ENCODE results near the gene CLOCK. TPM values are rescaled to one million over a fixed set of nuclear protein-coding genes. Genes with fewer than 3 reads are reported as not detected.
"Not testable (repeated sequence)": the region's sequence is repeated elsewhere in the genome, so short reads cannot be mapped to it uniquely, and the experiment has no call there.

CLOCK gene, protein sequence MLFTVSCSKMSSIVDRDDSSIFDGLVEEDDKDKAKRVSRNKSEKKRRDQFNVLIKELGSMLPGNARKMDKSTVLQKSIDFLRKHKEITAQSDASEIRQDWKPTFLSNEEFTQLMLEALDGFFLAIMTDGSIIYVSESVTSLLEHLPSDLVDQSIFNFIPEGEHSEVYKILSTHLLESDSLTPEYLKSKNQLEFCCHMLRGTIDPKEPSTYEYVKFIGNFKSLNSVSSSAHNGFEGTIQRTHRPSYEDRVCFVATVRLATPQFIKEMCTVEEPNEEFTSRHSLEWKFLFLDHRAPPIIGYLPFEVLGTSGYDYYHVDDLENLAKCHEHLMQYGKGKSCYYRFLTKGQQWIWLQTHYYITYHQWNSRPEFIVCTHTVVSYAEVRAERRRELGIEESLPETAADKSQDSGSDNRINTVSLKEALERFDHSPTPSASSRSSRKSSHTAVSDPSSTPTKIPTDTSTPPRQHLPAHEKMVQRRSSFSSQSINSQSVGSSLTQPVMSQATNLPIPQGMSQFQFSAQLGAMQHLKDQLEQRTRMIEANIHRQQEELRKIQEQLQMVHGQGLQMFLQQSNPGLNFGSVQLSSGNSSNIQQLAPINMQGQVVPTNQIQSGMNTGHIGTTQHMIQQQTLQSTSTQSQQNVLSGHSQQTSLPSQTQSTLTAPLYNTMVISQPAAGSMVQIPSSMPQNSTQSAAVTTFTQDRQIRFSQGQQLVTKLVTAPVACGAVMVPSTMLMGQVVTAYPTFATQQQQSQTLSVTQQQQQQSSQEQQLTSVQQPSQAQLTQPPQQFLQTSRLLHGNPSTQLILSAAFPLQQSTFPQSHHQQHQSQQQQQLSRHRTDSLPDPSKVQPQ
- total RNA-seq = 34.4 TPM

DNA sequence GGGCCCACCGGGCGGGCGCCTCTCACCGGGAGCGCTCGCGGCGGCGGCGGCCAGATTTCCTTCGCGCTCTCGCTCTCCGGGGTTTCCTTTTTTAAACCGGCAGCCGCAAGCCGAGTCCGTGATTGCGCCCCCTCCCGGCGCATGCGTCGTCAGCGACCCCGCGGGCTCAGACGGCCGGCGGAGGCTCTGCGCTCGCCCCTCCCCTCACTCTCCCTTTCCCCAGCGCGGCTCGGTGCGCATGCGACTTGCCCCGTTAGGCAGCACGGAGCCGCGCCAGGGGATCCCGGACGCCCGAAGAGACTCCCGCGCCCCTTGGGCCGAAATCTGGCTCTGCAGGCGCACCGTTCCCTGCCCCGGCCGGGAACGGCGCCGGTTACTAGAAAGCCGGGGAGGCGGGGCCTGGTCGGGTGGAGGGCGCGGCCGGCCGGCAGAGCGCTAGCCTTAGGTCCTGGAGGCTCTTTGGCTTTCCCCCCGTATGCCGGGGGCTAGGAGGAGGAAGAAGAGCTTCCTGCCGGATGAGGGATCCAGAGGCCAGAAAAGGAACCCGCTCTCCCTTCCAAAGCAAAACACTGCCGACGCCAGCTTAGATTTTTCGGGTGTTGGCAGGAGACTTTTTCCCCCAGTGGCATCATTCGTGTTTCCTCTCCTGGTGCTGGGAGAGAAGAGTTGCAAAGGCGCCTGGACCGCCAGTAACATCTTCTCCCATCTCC is at the start of gene CLOCK:
CLOCK (minus strand) TSS at position 154 of the 710 bp plus-strand sequence. CDS start 64,124 bp downstream, outside the sequence.
- Histone ChIP-seq H3K27ac (peak within 1 kb of the TSS; percentile 99), H3K4me1 (peaks cover 22% of the 10 kb centered on the region), H3K9me3 (no peaks in the 10 kb centered on the region), H3K36me3 (no peaks in the 10 kb centered on the region), H3K27me3 (no peaks in the 10 kb centered on the region), H3K4me3 (peak within 1 kb of the TSS; percentile 82 to 93)
- peak in 1 of 2 donors; percentile 91 for DNase-seq (ENCODE audit: extremely low spot score in 2 of 2)
- TF ChIP-seq, protein P1, sequence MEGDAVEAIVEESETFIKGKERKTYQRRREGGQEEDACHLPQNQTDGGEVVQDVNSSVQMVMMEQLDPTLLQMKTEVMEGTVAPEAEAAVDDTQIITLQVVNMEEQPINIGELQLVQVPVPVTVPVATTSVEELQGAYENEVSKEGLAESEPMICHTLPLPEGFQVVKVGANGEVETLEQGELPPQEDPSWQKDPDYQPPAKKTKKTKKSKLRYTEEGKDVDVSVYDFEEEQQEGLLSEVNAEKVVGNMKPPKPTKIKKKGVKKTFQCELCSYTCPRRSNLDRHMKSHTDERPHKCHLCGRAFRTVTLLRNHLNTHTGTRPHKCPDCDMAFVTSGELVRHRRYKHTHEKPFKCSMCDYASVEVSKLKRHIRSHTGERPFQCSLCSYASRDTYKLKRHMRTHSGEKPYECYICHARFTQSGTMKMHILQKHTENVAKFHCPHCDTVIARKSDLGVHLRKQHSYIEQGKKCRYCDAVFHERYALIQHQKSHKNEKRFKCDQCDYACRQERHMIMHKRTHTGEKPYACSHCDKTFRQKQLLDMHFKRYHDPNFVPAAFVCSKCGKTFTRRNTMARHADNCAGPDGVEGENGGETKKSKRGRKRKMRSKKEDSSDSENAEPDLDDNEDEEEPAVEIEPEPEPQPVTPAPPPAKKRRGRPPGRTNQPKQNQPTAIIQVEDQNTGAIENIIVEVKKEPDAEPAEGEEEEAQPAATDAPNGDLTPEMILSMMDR (IDR thresholded peaks at IDR 0.05) = peak in 2 of 3 experiments; percentile 33 to 53
- peak in 1 of 2 donors; percentile 57 for TF ChIP-seq POLR2A (IDR thresholded peaks at IDR 0.05)
- peak; percentile 15 to 87 for TF ChIP-seq POLR2AphosphoS5 (IDR thresholded peaks at IDR 0.05; ENCODE audit: insufficient read depth in 1 of 2, low read depth in 1 of 2)
- intact Hi-C loops (cut with DNase I) = loop anchor here (2.0 kb wide), 2 partner anchors 150 to 200 kb away; partner anchors contain the start of gene SRD5A3

DNA sequence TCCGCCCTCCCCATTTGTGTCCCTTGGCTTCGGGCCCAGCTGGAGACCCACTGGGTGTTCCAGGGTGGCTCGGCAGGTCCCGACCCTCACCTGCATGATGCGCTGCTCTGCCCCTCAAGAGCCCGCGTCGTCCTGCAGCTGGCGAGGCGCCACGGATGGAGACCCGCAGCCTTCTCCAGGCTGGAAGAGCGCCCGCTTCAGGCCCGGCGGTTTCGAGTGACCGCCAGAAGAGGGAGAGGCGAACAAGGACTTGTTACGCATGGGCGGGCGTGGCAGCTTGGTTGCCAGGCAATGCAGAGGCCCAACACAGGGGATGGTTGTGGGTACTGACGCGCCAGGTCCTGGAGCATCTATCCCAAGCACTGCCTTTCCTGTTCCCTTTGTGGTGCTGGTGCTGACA is 45.3 kb upstream of the CLOCK start, which contains the start of gene PDCL2:
PDCL2 (minus strand) TSS at position 232 of the 400 bp plus-strand sequence; CDS start at position 96, 136 bp downstream.
- Histone ChIP-seq H3K4me1 (no peaks in the 10 kb centered on the region), H3K9me3 (no peaks in the 10 kb centered on the region), H3K27me3 (no peaks in the 10 kb centered on the region), H3K27ac (no peak within 1 kb of the TSS), H3K36me3 (no peaks in the 10 kb centered on the region), H3K4me3 (no peak within 1 kb of the TSS)
- no peak for DNase-seq (ENCODE audit: extremely low spot score in 2 of 2)
- TF ChIP-seq POLR2AphosphoS5 (IDR thresholded peaks at IDR 0.05; ENCODE audit: insufficient read depth in 1 of 2, low read depth in 1 of 2) = no peak
- no peak for TF ChIP-seq POLR2A (IDR thresholded peaks at IDR 0.05)
- TF ChIP-seq, protein P1 (IDR thresholded peaks at IDR 0.05) = no peak
- intact Hi-C loops (cut with DNase I) = no loop called here

DNA sequence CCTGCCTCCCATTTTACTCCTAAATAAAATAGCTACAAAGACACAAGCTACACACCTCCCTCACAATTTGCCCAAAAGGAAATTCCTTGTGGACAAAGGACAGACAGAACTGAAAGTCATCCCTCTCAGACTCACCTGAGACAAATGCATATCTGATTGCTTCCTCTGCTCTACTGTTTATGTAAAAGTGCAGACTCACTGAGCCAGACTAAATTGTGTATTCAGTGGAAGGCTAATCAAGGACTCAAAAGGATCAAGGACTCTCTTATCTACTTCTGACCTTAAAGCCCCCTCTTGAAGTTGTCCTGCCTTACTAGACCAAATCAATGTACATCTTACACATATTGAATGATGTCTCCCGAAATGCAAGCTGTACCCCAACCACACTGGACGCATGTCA is 41.5 kb upstream of the CLOCK start:
- H3K4me3 ChIP-seq = no peak overlapping the region
- TF ChIP-seq, protein P1 (IDR thresholded peaks at IDR 0.05) = no peak
- TF ChIP-seq POLR2AphosphoS5 (IDR thresholded peaks at IDR 0.05; ENCODE audit: insufficient read depth in 1 of 2, low read depth in 1 of 2) = no peak
- TF ChIP-seq POLR2A (IDR thresholded peaks at IDR 0.05) = no peak
- no peak overlapping the region for H3K27ac ChIP-seq
- no peaks in the 10 kb centered on the region for H3K9me3 ChIP-seq
- no peaks in the 10 kb centered on the region for H3K4me1 ChIP-seq
- no peaks in the 10 kb centered on the region for H3K27me3 ChIP-seq
- intact Hi-C loops (cut with DNase I) = no loop called here
- no peak for DNase-seq (ENCODE audit: extremely low spot score in 2 of 2)
- no peaks in the 10 kb centered on the region for H3K36me3 ChIP-seq

DNA sequence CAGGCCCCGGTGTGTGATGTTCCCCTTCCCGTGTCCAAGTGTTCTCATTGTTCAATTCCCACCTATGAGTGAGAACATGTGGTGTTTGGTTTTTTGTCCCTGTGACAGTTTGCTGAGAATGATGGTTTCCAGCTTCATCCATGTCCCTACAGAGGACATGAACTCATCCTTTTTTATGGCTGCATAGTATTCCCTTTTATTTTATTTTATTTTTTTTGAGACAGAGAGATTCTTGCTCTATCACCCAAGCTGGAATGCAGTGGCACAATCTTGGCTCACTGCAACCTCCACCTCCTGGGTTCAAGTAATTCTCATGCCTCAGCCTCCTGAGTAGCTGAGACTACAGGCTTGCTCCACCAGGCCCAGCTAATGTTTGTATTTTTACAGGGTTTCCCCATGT is 36.1 kb upstream of the CLOCK start:
- H3K9me3 ChIP-seq; H3K4me1 ChIP-seq; H3K4me3 ChIP-seq; H3K27ac ChIP-seq; DNase-seq (ENCODE audit: extremely low spot score in 2 of 2); H3K36me3 ChIP-seq; intact Hi-C loops (cut with DNase I); H3K27me3 ChIP-seq: not testable (repeated sequence)
